GM19395 (cell line): Measurements from ENCODE around the gene RETREG1.
"Not testable (repeated sequence)": the region's sequence is repeated elsewhere in the genome, so short reads cannot be mapped to it uniquely, and the experiment has no call there.

Experiments used
- ATAC-seq: cut with Tn5 transposase; IDR thresholded peaks from one replicate; pipeline ENCODE4 v1.9.1; 2021; ENCODE audit warnings: mild to moderate bottlenecking, moderate library complexity; ENCODE audit not compliant: unreplicated experiment

Gene RETREG1

DNA sequence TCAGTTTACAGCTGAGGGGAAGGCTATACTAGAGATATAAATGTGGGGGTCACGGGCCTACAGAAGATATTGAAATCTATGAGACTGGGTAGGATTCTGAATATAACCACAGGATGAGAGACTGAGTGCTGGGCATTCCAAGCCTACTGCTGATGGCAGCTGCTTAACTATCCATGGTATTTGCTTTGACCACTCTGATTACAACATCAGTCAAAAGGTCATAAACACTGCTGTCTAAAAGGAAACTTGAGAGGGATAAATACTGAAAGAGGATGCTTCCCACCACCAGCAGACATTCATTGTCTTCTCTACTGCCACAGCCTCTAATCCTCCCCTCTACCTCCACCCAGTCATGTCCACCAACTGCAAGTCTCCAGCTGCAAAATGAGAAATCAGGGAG, 155.0 kb downstream of the RETREG1 start:
- no peak for ATAC-seq

- no peak for ATAC-seq
These were observed 155.8 kb downstream of the RETREG1 start for GRCh38 chr5:16461026-16461425.

GRCh38 chr5:16459451-16459850, 157.3 kb downstream of the RETREG1 start:
- no peak for ATAC-seq

DNA sequence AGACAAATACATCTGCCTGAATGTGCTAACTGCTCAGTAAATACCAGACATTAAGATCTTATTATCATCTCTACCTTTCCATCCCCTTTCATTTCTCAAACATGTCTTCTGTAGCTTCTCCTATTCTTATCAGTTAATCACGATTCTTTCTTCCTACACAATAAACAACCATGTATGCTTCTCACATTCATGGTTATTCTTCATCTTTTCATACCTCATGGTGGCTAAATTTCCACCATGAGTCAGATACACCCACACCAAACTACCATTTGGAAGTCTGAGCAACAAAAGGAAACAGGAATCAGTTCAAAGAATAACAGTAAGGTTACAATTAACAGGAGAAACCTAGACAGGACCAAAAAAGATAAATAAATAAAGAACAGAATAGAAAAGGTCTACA, 158.9 kb downstream of the RETREG1 start:
- no peak for ATAC-seq

- ATAC-seq = no peak
These were observed 159.3 kb downstream of the RETREG1 start for GRCh38 chr5:16457451-16457850.

DNA sequence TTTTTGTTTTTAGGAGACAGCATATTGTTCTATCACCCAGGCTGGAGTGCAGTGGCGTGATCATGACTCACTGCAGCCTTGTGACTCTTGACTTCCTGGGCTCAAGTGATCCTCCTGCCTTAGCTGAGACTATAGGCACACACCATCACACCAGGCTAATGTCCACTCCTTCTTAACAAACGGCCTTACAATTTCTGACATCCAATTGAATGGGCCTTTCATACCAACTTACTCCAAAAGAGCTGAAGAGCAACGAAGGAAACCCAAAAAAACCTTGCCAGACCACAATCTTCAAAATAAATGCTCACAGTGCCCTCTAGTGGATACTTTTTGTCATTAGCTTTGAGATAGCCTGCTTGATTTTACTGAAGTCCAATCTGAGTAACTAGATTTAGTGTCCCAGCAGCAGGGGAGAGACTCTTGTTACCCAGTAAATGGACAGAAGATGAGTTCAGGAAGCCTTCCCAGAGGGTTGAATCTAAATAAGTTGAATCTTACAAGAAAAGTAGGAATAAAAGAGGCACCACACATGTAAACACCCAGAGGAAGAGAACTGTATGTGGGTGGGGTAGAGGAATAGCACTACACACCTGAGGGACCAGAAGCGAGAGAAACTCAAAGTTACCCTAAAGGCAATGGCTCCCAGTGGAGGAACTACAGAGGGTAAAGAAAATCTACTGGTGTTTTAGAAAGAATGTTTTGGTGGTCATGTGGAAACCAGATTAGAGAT, 160.5 kb downstream of the RETREG1 start:
- ATAC-seq = peak; percentile 77

- peak; percentile 9 for ATAC-seq
These were observed 161.1 kb downstream of the RETREG1 start for GRCh38 chr5:16455668-16456067.

- ATAC-seq = no peak
These were observed 162.1 kb downstream of the RETREG1 start for GRCh38 chr5:16454686-16455085.

GRCh38 chr5:16453609-16454008, 163.2 kb downstream of the RETREG1 start:
- ATAC-seq = no peak

DNA sequence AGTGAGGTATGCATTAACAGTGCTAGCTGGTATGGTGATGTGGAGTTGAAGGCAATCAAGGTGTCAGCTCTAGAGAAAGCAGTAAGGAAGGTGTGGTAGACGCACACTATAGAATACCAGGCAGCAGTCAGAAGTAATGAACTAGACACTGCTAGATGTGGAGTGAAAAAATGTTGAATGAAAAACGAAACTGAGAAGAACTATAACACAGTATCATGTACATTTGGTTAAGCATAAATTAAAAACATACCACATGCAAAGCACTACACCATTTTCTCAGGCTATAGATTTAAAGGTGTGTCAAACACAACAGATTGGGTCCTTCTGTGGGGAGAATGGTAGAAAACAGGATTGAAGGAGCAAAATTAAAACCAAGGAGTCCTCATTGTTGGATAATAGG, 166.6 kb downstream of the RETREG1 start:
- peak; percentile 57 for ATAC-seq

DNA sequence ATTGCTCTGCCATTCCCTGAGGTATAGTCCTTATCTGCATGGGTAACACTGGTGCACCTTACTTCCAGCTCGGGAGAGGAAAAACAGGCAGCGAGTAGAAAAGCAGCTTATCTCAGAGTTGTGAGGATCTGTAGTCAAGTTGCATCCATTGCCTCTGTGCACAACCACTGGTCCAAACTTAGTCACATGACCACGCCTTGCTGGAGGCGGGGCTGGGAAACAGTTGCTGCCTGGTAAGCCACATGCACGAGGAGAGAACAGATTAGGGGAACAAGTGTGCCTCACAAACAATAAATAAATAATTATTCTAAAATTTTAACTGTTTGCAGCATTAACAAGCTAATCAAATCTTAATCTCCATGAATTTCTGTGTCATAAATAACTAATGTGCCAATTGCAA, 169.8 kb downstream of the RETREG1 start:
- ATAC-seq = no peak

- ATAC-seq = no peak
These were observed 178.8 kb downstream of the RETREG1 start for GRCh38 chr5:16437977-16438376.

DNA sequence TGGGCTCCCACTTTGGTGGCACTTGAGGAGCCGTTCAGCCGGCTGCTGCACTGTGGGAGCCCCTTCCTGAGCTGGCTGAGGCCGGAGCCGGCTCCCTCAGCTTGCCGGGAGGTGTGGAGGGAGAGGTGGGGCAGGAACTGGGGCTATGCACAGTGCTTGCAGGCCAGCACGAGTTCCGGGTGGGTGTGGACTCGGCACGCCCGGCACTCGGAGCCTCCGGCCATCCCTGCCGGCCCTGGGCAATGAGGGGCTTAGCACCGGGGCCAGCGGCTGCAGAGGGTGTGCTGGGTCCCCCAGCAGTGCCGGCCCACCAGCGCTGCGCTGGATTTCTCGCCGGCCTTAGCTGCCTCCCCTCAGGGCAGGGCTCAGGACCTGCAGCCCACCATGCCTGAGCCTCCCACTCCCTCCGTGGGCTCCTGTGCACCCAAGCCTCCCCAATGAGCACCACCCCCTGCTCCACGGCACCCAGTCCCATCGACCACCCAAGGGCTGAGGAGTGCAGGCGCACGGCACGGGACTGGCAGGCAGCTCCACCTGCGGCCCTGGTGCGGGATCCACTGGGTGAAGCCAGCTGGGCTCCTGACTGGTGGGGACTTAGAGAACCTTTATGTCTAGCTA, 180.6 kb downstream of the RETREG1 start:
- not testable (repeated sequence) for ATAC-seq

GRCh38 chr5:16431490-16431889, 185.3 kb downstream of the RETREG1 start:
- no peak for ATAC-seq

- ATAC-seq = no peak
These were observed 186.3 kb downstream of the RETREG1 start for GRCh38 chr5:16430349-16431089.

DNA sequence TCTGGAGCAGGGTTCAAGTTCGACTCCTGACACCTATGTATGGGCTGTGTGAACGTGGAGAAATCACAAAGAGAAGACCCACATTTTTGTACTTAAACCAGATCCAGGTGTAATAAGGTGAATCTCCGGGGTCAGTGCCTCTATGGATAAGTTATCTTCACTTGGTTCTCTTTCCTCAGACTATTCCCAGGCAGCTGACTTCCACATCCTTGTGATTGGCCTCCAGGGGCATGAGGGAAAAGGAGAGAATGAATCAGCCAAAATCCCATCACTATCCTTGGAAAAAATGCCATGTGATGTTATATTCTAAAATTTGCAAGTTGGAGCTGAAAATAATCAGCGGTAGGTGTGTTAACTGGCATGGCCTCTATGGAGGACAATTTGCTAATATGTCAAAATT, 188.4 kb downstream of the RETREG1 start:
- no peak for ATAC-seq

DNA sequence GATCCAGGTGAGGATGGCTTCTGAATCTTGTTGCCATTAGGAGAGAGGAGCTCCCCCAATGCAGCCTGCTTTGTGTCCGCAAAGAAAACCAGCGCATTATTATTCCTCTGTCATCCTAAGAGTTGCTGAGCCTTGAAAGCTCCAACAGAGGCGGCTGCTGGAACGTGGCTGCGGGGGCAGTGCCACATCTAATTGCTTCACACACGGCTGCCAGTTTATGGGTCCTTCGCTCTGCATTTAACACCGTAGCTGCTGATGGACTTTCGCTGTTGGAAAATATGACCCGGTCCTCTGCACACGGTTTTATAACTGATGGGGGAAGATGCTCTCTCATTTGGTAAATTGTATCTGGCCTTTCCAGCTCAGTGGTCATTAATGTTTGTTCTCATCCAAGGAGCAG, 189.2 kb downstream of the RETREG1 start:
- no peak for ATAC-seq
